HEK293 (cell line): Measurements from ENCODE around the gene RCSD1.
"Not testable (repeated sequence)": the region's sequence is repeated elsewhere in the genome, so short reads cannot be mapped to it uniquely, and the experiment has no call there.

Source experiments
- CTCF ChIA-PET: fragments of 350-600 bp; formaldehyde crosslinking; extraction: SDS; loops from one replicate; lab custom pipeline; 2021; ENCODE audit warnings: antibody characterized with exemption; lab: Yijun Ruan, JAX
- POLR2A ChIA-PET: fragments of 300-600 bp; formaldehyde crosslinking; extraction: SDS; loops from one replicate; lab custom pipeline; 2020; ENCODE audit warnings: antibody characterized with exemption, inconsistent platforms; lab: Yijun Ruan, JAX
- H3K27ac ChIP-seq: fragments of 200-500 bp; sonication (Bioruptor generic); 2 replicates; pipeline ENCODE4 v1.5.1; 2014; ENCODE audit warnings: low read depth, low read length, control low read depth, inconsistent platforms; ENCODE audit errors: extremely low read depth
- H3K36me3 ChIP-seq, 2 experiments: fragments of 200-500 bp in 1 of 2; sonication (Bioruptor generic) in 1 of 2; 1 replicate in 1 of 2; 2 replicates in 1 of 2; pipeline ENCODE4 v1.5.1; 2014 to 2017; ENCODE audit warnings: inconsistent platforms in 2 of 2, low read length in 2 of 2; ENCODE audit not compliant: control insufficient read depth in 2 of 2, insufficient read depth in 1 of 2
- H3K4me1 ChIP-seq: fragments of 200-500 bp; sonication (Bioruptor generic); 2 replicates; pipeline ENCODE4 v1.5.1; 2014; ENCODE audit warnings: mild to moderate bottlenecking, low read length, inconsistent platforms; ENCODE audit not compliant: control insufficient read depth, insufficient read depth
- H3K4me3 ChIP-seq: 2 replicates; pipeline ENCODE4 v1.5.1; 2011; ENCODE audit warnings: low read depth, mild to moderate bottlenecking, control low read depth, low read length, moderate library complexity
- H3K9me3 ChIP-seq: fragments of 200-500 bp; sonication (Bioruptor generic); 2 replicates; pipeline ENCODE4 v1.5.1; 2014; ENCODE audit warnings: low read depth, low read length, inconsistent platforms; ENCODE audit not compliant: control insufficient read depth, insufficient read depth
- CTCF ChIP-seq: fragments of 450-650 bp; formaldehyde crosslinking; IDR thresholded peaks from 2 replicates; pipeline ENCODE4 v1.5.1; 2016; ENCODE audit warnings: missing biosample characterization, missing genetic modification characterization
- PRDM1 ChIP-seq: fragments of 450-650 bp; formaldehyde crosslinking; IDR thresholded peaks from 2 replicates; pipeline ENCODE4; 2016; ENCODE audit warnings: missing biosample characterization, missing genetic modification characterization
- PRDM10 ChIP-seq: fragments of 450-650 bp; formaldehyde crosslinking; IDR thresholded peaks from 2 replicates; pipeline ENCODE4 v1.5.1; 2016; ENCODE audit warnings: missing biosample characterization, missing genetic modification characterization
- PRDM4 ChIP-seq: fragments of 450-650 bp; formaldehyde crosslinking; IDR thresholded peaks from 2 replicates; pipeline ENCODE4 v1.5.1; 2017; ENCODE audit warnings: missing biosample characterization, missing genetic modification characterization
- ZBTB20 ChIP-seq: fragments of 450-650 bp; formaldehyde crosslinking; IDR thresholded peaks from 2 replicates; pipeline ENCODE4 v1.5.1; 2016; ENCODE audit warnings: missing biosample characterization, missing genetic modification characterization
- ZNF266 ChIP-seq: fragments of 450-650 bp; formaldehyde crosslinking; IDR thresholded peaks from 2 replicates; pipeline ENCODE4 v1.5.1; 2016; ENCODE audit warnings: missing biosample characterization, missing genetic modification characterization, low read depth
- ZNF335 ChIP-seq: fragments of 450-650 bp; formaldehyde crosslinking; conservative IDR thresholded peaks from 2 replicates; pipeline ENCODE4 v1.5.1; 2016; ENCODE audit warnings: missing biosample characterization, missing genetic modification characterization
- ZNF341 ChIP-seq: fragments of 450-650 bp; formaldehyde crosslinking; IDR thresholded peaks from 2 replicates; pipeline ENCODE4; 2016; ENCODE audit warnings: low read depth, missing biosample characterization, missing genetic modification characterization
- ZNF366 ChIP-seq: fragments of 450-650 bp; formaldehyde crosslinking; conservative IDR thresholded peaks from 2 replicates; pipeline ENCODE4 v1.5.1; 2016; ENCODE audit warnings: missing biosample characterization, missing genetic modification characterization
- ZNF37A ChIP-seq: fragments of 450-650 bp; IDR thresholded peaks from 2 replicates; pipeline ENCODE4 v1.5.1; 2018; ENCODE audit warnings: missing biosample characterization, missing genetic modification characterization
- ZNF48 ChIP-seq: fragments of 450-650 bp; formaldehyde crosslinking; IDR thresholded peaks from 2 replicates; pipeline ENCODE4 v1.5.1; 2016; ENCODE audit warnings: missing biosample characterization, missing genetic modification characterization
- ZNF561 ChIP-seq: fragments of 450-650 bp; IDR thresholded peaks from 2 replicates; pipeline ENCODE4 v1.5.1; 2018; ENCODE audit warnings: missing biosample characterization, missing genetic modification characterization, borderline replicate concordance
- ZNF571 ChIP-seq: fragments of 450-650 bp; formaldehyde crosslinking; IDR thresholded peaks from 2 replicates; pipeline ENCODE4 v1.5.0; 2017; ENCODE audit warnings: missing biosample characterization, missing genetic modification characterization
- ZNF639 ChIP-seq: fragments of 450-650 bp; formaldehyde crosslinking; IDR thresholded peaks from 2 replicates; pipeline ENCODE4 v1.5.1; 2016; ENCODE audit warnings: missing biosample characterization, missing genetic modification characterization
- ZNF645 ChIP-seq: fragments of 450-650 bp; formaldehyde crosslinking; IDR thresholded peaks from 2 replicates; pipeline ENCODE4; 2016; ENCODE audit warnings: missing biosample characterization, missing genetic modification characterization
- ZNF658 ChIP-seq: fragments of 450-650 bp; formaldehyde crosslinking; IDR thresholded peaks from 2 replicates; pipeline ENCODE4; 2016; ENCODE audit warnings: missing biosample characterization, missing genetic modification characterization
- ZNF843 ChIP-seq: fragments of 450-650 bp; formaldehyde crosslinking; IDR thresholded peaks from 2 replicates; pipeline ENCODE4 v1.5.1; 2016; ENCODE audit warnings: missing biosample characterization, missing genetic modification characterization

RCSD1 gene

GRCh38 chr1:167718914-167719691 is 89.1 kb downstream of the RCSD1 start:
- no peak overlapping the region for H3K27ac ChIP-seq
- ChIA-PET CTCF (interaction anchor here (0.5 kb wide), 1 partner anchor 338 kb away, joined by 3 read pairs; no protein-coding TSS in a partner anchor), POLR2A (no interaction called here)
- H3K4me3 ChIP-seq = no peak overlapping the region
- TF ChIP-seq ZNF266 (tag by site-specific recombination) (no peak), PRDM4 (tag by site-specific recombination) (no peak), ZNF48 (tag by site-specific recombination) (no peak), PRDM1 (tag by site-specific recombination) (peak; percentile 81), ZNF366 (tag by site-specific recombination) (peak; percentile 51), ZNF645 (tag by site-specific recombination) (no peak), ZNF843 (no peak), ZNF571 (tag by site-specific recombination) (no peak)
- no peaks in the 10 kb centered on the region for H3K4me1 ChIP-seq
- no peaks in the 10 kb centered on the region for H3K36me3 ChIP-seq
- H3K9me3 ChIP-seq = no peaks in the 10 kb centered on the region

- H3K9me3 ChIP-seq, H3K4me1 ChIP-seq, H3K36me3 ChIP-seq, POLR2A ChIA-PET, H3K4me3 ChIP-seq, H3K27ac ChIP-seq: not testable (repeated sequence)
- CTCF ChIA-PET = interaction anchor here (0.5 to 1.0 kb wide), 2 partner anchors 337 to 362 kb away, joined by 3 read pairs; no protein-coding TSS in a partner anchor
These were observed 89.8 kb downstream of the RCSD1 start for GRCh38 chr1:167719715-167720421.

- ChIA-PET POLR2A (interaction anchor here (0.5 to 1.0 kb wide), 4 partner anchors 167 to 415 kb away, joined by 3 read pairs; partner anchors contain the start of genes CREG1 and GPR161), CTCF (interaction anchor here (0.7 to 1.0 kb wide), 2 partner anchors 302 to 361 kb away, joined by 4 to 5 read pairs; no protein-coding TSS in a partner anchor)
- H3K27ac ChIP-seq = peak overlapping the region; percentile 73; the same call in 1 of the 2 replicates
- no peaks in the 10 kb centered on the region for H3K9me3 ChIP-seq
- H3K4me3 ChIP-seq = peak overlapping the region; percentile 90
- no peaks in the 10 kb centered on the region for H3K36me3 ChIP-seq
- H3K4me1 ChIP-seq = no peaks in the 10 kb centered on the region; the same call in 1 of the 2 replicates
- no peak for TF ChIP-seq ZNF37A (tag by site-specific recombination)
- TF ChIP-seq ZNF639 (tag by site-specific recombination) = no peak; the same call in 1 of the 2 replicates
- peak; percentile 55; the same call in 1 of the 2 replicates for TF ChIP-seq CTCF
- TF ChIP-seq ZNF341 (tag by site-specific recombination) = peak; percentile 61
- TF ChIP-seq PRDM10 (tag by site-specific recombination) = peak; percentile 75
- TF ChIP-seq ZBTB20 = peak; percentile 29; the same call in 1 of the 2 replicates
- TF ChIP-seq ZNF335 (tag by site-specific recombination) = peak; percentile 90; the same call in 1 of the 2 replicates
- 0 out of 2 replicates have a peak, but pooled peaks have one; percentile 9 for TF ChIP-seq ZNF561 (tag by site-specific recombination)
- TF ChIP-seq ZNF658 = no peak
These were observed 91.1 kb downstream of the RCSD1 start for GRCh38 chr1:167720965-167721616.
